ENCODE measurements around the gene GREB1.

The GREB1 gene

GRCh38 chr2:11621410-11621809 is 87.6 kb downstream of the GREB1 start:
- H3K4me1 ChIP-seq (ENCODE audit: control insufficient read depth in 1 of 2, insufficient read depth in 2 of 2, low read length in 2 of 2), result no peaks in the 10 kb centered on the region
- no peaks in the 10 kb centered on the region for H3K9me3 ChIP-seq (ENCODE audit: control insufficient read depth in 1 of 2, low read length in 2 of 2)
- no peak overlapping the region for H3K27ac ChIP-seq (ENCODE audit: low read length)
- no peak overlapping the region for H3K4me3 ChIP-seq (ENCODE audit: low read depth in 1 of 2, low read length in 2 of 2)
- H3K36me3 ChIP-seq (ENCODE audit: control insufficient read depth in 1 of 2, insufficient read depth in 2 of 2, low read length in 2 of 2), result no peaks in the 10 kb centered on the region
- no peaks in the 10 kb centered on the region for H3K27me3 ChIP-seq (ENCODE audit: low read depth, low read length)

- Histone ChIP-seq H3K4me1 (ENCODE audit: control insufficient read depth in 1 of 2, insufficient read depth in 2 of 2, low read length in 2 of 2) (no peaks in the 10 kb centered on the region), H3K27me3 (ENCODE audit: low read depth, low read length) (no peaks in the 10 kb centered on the region), H3K4me3 (ENCODE audit: low read depth in 1 of 2, low read length in 2 of 2) (no peak overlapping the region), H3K36me3 (ENCODE audit: control insufficient read depth in 1 of 2, insufficient read depth in 2 of 2, low read length in 2 of 2) (no peaks in the 10 kb centered on the region), H3K9me3 (ENCODE audit: control insufficient read depth in 1 of 2, low read length in 2 of 2) (peaks cover 0 to 4% of the 10 kb centered on the region in 2 donors), H3K27ac (ENCODE audit: low read length) (no peak overlapping the region)
Measured at GRCh38 chr2:11622611-11623010, 88.8 kb downstream of the GREB1 start.

- Histone ChIP-seq H3K27ac (ENCODE audit: low read length) (no peak overlapping the region), H3K4me1 (ENCODE audit: control insufficient read depth in 1 of 2, insufficient read depth in 2 of 2, low read length in 2 of 2) (no peaks in the 10 kb centered on the region), H3K9me3 (ENCODE audit: control insufficient read depth in 1 of 2, low read length in 2 of 2) (peaks cover 0 to 4% of the 10 kb centered on the region in 2 donors), H3K4me3 (ENCODE audit: low read depth in 1 of 2, low read length in 2 of 2) (no peak overlapping the region), H3K27me3 (ENCODE audit: low read depth, low read length) (no peaks in the 10 kb centered on the region), H3K36me3 (ENCODE audit: control insufficient read depth in 1 of 2, insufficient read depth in 2 of 2, low read length in 2 of 2) (no peaks in the 10 kb centered on the region)
Measured at GRCh38 chr2:11624893-11625292, 91.0 kb downstream of the GREB1 start.

GRCh38 chr2:11625671-11626070 is 91.8 kb downstream of the GREB1 start:
- no peaks in the 10 kb centered on the region for H3K27me3 ChIP-seq (ENCODE audit: low read depth, low read length)
- no peak overlapping the region for H3K4me3 ChIP-seq (ENCODE audit: low read depth in 1 of 2, low read length in 2 of 2)
- no peaks in the 10 kb centered on the region for H3K4me1 ChIP-seq (ENCODE audit: control insufficient read depth in 1 of 2, insufficient read depth in 2 of 2, low read length in 2 of 2)
- H3K9me3 ChIP-seq (ENCODE audit: control insufficient read depth in 1 of 2, low read length in 2 of 2), result peaks cover 0 to 4% of the 10 kb centered on the region in 2 donors
- no peak overlapping the region for H3K27ac ChIP-seq (ENCODE audit: low read length)
- no peaks in the 10 kb centered on the region for H3K36me3 ChIP-seq (ENCODE audit: control insufficient read depth in 1 of 2, insufficient read depth in 2 of 2, low read length in 2 of 2)

GRCh38 chr2:11628675-11629074 is 94.8 kb downstream of the GREB1 start:
- Histone ChIP-seq H3K27me3 (ENCODE audit: low read depth, low read length) (no peaks in the 10 kb centered on the region), H3K27ac (ENCODE audit: low read length) (no peak overlapping the region), H3K4me1 (ENCODE audit: control insufficient read depth in 1 of 2, insufficient read depth in 2 of 2, low read length in 2 of 2) (no peaks in the 10 kb centered on the region), H3K9me3 (ENCODE audit: control insufficient read depth in 1 of 2, low read length in 2 of 2) (peaks cover 0 to 4% of the 10 kb centered on the region in 2 donors), H3K36me3 (ENCODE audit: control insufficient read depth in 1 of 2, insufficient read depth in 2 of 2, low read length in 2 of 2) (no peaks in the 10 kb centered on the region), H3K4me3 (ENCODE audit: low read depth in 1 of 2, low read length in 2 of 2) (no peak overlapping the region)

GRCh38 chr2:11629215-11629614 is 95.4 kb downstream of the GREB1 start:
- H3K27ac ChIP-seq (ENCODE audit: low read length), result no peak overlapping the region
- H3K36me3 ChIP-seq (ENCODE audit: control insufficient read depth in 1 of 2, insufficient read depth in 2 of 2, low read length in 2 of 2), result no peaks in the 10 kb centered on the region
- H3K4me3 ChIP-seq (ENCODE audit: low read depth in 1 of 2, low read length in 2 of 2), result no peak overlapping the region
- peaks cover 0 to 4% of the 10 kb centered on the region in 2 donors for H3K9me3 ChIP-seq (ENCODE audit: control insufficient read depth in 1 of 2, low read length in 2 of 2)
- H3K4me1 ChIP-seq (ENCODE audit: control insufficient read depth in 1 of 2, insufficient read depth in 2 of 2, low read length in 2 of 2), result no peaks in the 10 kb centered on the region
- no peaks in the 10 kb centered on the region for H3K27me3 ChIP-seq (ENCODE audit: low read depth, low read length)

- Histone ChIP-seq H3K4me3 (ENCODE audit: low read depth in 1 of 2, low read length in 2 of 2) (no peak overlapping the region), H3K27ac (ENCODE audit: low read length) (no peak overlapping the region), H3K27me3 (ENCODE audit: low read depth, low read length) (no peaks in the 10 kb centered on the region), H3K36me3 (ENCODE audit: control insufficient read depth in 1 of 2, insufficient read depth in 2 of 2, low read length in 2 of 2) (no peaks in the 10 kb centered on the region), H3K4me1 (ENCODE audit: control insufficient read depth in 1 of 2, insufficient read depth in 2 of 2, low read length in 2 of 2) (no peaks in the 10 kb centered on the region), H3K9me3 (ENCODE audit: control insufficient read depth in 1 of 2, low read length in 2 of 2) (peaks cover 0 to 4% of the 10 kb centered on the region in 2 donors)
Measured at GRCh38 chr2:11629851-11630250, 96.0 kb downstream of the GREB1 start.

- Histone ChIP-seq H3K4me3 (ENCODE audit: low read depth in 1 of 2, low read length in 2 of 2) (no peak overlapping the region), H3K36me3 (ENCODE audit: control insufficient read depth in 1 of 2, insufficient read depth in 2 of 2, low read length in 2 of 2) (no peaks in the 10 kb centered on the region), H3K27ac (ENCODE audit: low read length) (no peak overlapping the region), H3K27me3 (ENCODE audit: low read depth, low read length) (no peaks in the 10 kb centered on the region), H3K4me1 (ENCODE audit: control insufficient read depth in 1 of 2, insufficient read depth in 2 of 2, low read length in 2 of 2) (no peaks in the 10 kb centered on the region), H3K9me3 (ENCODE audit: control insufficient read depth in 1 of 2, low read length in 2 of 2) (peaks cover 0 to 4% of the 10 kb centered on the region in 2 donors)
Measured at GRCh38 chr2:11630855-11631254, 97.0 kb downstream of the GREB1 start.

GRCh38 chr2:11631462-11631861 is 97.6 kb downstream of the GREB1 start:
- Histone ChIP-seq H3K4me1 (ENCODE audit: control insufficient read depth in 1 of 2, insufficient read depth in 2 of 2, low read length in 2 of 2) (no peaks in the 10 kb centered on the region), H3K27ac (ENCODE audit: low read length) (no peak overlapping the region), H3K27me3 (ENCODE audit: low read depth, low read length) (no peaks in the 10 kb centered on the region), H3K36me3 (ENCODE audit: control insufficient read depth in 1 of 2, insufficient read depth in 2 of 2, low read length in 2 of 2) (no peaks in the 10 kb centered on the region), H3K4me3 (ENCODE audit: low read depth in 1 of 2, low read length in 2 of 2) (no peak overlapping the region), H3K9me3 (ENCODE audit: control insufficient read depth in 1 of 2, low read length in 2 of 2) (peaks cover 0 to 4% of the 10 kb centered on the region in 2 donors)

GRCh38 chr2:11633923-11634478 is 100.2 kb downstream of the GREB1 start:
- Histone ChIP-seq H3K36me3 (ENCODE audit: control insufficient read depth in 1 of 2, insufficient read depth in 2 of 2, low read length in 2 of 2) (no peaks in the 10 kb centered on the region), H3K4me3 (ENCODE audit: low read depth in 1 of 2, low read length in 2 of 2) (no peak overlapping the region), H3K27ac (ENCODE audit: low read length) (no peak overlapping the region), H3K27me3 (ENCODE audit: low read depth, low read length) (no peaks in the 10 kb centered on the region), H3K4me1 (ENCODE audit: control insufficient read depth in 1 of 2, insufficient read depth in 2 of 2, low read length in 2 of 2) (no peaks in the 10 kb centered on the region), H3K9me3 (ENCODE audit: control insufficient read depth in 1 of 2, low read length in 2 of 2) (no peaks in the 10 kb centered on the region)

- H3K4me3 ChIP-seq (ENCODE audit: low read depth in 1 of 2, low read length in 2 of 2), result no peak overlapping the region
- no peaks in the 10 kb centered on the region for H3K27me3 ChIP-seq (ENCODE audit: low read depth, low read length)
- no peaks in the 10 kb centered on the region for H3K4me1 ChIP-seq (ENCODE audit: control insufficient read depth in 1 of 2, insufficient read depth in 2 of 2, low read length in 2 of 2)
- no peak overlapping the region for H3K27ac ChIP-seq (ENCODE audit: low read length)
- H3K9me3 ChIP-seq (ENCODE audit: control insufficient read depth in 1 of 2, low read length in 2 of 2), result no peaks in the 10 kb centered on the region
- H3K36me3 ChIP-seq (ENCODE audit: control insufficient read depth in 1 of 2, insufficient read depth in 2 of 2, low read length in 2 of 2), result no peaks in the 10 kb centered on the region
Measured at GRCh38 chr2:11634584-11634983, 100.7 kb downstream of the GREB1 start.

GRCh38 chr2:11635141-11635540 is 101.3 kb downstream of the GREB1 start:
- no peak overlapping the region for H3K4me3 ChIP-seq (ENCODE audit: low read depth in 1 of 2, low read length in 2 of 2)
- H3K27ac ChIP-seq (ENCODE audit: low read length), result no peak overlapping the region
- no peaks in the 10 kb centered on the region for H3K9me3 ChIP-seq (ENCODE audit: control insufficient read depth in 1 of 2, low read length in 2 of 2)
- no peaks in the 10 kb centered on the region for H3K4me1 ChIP-seq (ENCODE audit: control insufficient read depth in 1 of 2, insufficient read depth in 2 of 2, low read length in 2 of 2)
- H3K27me3 ChIP-seq (ENCODE audit: low read depth, low read length), result no peaks in the 10 kb centered on the region
- no peaks in the 10 kb centered on the region for H3K36me3 ChIP-seq (ENCODE audit: control insufficient read depth in 1 of 2, insufficient read depth in 2 of 2, low read length in 2 of 2)
